SIG-M5 treated with dmso at 0.1 percent for 504 hours (cell line): ENCODE data around the gene RHOT2.
"Not testable (repeated sequence)": the region's sequence is repeated elsewhere in the genome, so short reads cannot be mapped to it uniquely, and the experiment has no call there.

ENCODE experiments used
- DNase-seq: peaks from one replicate; lab custom pipeline; 2025; ENCODE audit not compliant: unreplicated experiment; lab: John Stamatoyannopoulos, UW

Gene RHOT2

DNA sequence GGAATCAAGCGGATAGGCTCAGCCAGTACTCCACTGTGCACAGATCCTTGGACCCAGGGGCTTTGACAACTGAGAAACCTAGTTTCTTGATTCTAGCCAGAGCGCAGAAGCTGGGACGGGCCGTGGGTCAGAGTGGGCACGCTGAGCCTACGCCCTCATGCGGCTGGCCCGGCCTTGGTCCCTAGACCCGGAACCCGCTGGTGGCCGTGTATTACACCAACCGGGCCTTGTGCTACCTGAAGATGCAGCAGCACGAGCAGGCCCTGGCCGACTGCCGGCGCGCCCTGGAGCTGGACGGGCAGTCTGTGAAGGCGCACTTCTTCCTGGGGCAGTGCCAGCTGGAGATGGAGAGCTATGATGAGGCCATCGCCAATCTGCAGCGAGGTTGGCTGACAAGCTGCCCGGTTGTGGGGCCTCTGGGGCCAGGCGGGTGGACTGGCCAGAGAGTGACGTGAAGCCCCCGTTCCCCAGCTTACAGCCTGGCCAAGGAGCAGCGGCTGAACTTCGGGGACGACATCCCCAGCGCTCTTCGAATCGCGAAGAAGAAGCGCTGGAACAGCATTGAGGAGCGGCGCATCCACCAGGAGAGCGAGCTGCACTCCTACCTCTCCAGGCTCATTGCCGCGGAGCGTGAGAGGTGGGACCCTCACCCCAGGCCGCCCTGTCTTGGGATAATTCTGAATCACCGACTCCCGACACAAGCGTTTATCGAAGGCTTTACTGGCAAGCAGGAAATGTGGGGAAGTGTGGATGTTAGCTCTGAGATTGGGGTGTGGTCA is 13.2 kb downstream of the RHOT2 start:
- no peak for DNase-seq

DNA sequence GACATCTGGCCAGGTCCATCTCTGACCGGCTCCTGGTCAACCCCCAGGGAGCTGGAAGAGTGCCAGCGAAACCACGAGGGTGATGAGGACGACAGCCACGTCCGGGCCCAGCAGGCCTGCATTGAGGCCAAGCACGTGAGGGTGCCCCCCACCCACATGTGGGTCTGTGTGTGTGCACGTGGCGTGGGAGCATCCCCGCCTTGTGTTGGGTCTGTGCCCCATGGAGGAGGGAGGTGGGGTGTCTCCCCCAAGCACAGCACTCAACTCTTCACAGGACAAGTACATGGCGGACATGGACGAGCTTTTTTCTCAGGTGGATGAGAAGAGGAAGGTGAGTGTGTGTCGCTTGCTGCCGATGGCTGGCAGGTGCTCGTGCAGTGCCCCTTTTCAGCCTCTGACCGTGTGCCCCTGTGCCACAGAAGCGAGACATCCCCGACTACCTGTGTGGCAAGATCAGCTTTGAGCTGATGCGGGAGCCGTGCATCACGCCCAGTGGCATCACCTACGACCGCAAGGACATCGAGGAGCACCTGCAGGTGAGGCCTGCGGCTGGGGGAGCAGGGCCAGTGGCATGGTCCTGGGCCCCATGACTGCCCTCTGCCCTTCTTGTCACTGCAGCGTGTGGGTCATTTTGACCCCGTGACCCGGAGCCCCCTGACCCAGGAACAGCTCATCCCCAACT is 14.0 kb downstream of the RHOT2 start:
- no peak for DNase-seq

DNA sequence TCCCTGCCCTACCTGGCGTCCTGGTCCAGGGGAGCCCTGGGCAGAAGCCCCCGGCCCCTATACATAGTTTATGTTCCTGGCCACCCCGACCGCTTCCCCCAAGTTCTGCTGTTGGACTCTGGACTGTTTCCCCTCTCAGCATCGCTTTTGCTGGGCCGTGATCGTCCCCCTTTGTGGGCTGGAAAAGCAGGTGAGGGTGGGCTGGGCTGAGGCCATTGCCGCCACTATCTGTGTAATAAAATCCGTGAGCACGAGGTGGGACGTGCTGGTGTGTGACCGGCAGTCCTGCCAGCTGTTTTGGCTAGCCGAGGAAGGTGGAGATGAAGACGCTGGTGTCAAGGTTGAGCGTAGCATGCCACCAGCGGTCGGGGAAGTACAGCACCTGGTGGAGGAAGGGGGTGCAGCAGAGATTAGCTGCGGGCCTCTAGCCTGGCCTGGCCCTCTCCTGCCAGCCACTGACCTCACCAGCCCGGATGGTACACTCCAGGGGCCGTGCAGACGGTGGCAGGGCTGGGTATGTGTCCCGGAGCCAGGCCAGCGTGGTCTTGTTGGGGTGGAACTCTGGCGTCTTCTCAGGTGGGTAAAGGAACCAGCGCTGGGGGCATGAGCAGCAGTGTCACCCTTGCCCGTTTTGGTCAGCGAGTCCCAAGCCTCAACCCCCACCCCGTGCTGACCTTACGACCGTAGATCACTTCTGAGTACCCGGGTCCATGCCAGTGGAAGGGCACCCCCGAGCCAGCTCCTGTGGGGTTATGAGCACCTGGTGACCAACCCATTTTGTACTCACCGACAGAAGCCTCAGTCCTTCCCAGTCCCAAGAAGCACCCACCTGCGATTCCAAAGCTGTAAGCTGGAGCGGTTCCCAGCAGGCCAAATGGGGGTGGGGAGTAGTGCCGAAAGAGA is 14.8 kb downstream of the RHOT2 start:
- DNase-seq, result no peak

DNA sequence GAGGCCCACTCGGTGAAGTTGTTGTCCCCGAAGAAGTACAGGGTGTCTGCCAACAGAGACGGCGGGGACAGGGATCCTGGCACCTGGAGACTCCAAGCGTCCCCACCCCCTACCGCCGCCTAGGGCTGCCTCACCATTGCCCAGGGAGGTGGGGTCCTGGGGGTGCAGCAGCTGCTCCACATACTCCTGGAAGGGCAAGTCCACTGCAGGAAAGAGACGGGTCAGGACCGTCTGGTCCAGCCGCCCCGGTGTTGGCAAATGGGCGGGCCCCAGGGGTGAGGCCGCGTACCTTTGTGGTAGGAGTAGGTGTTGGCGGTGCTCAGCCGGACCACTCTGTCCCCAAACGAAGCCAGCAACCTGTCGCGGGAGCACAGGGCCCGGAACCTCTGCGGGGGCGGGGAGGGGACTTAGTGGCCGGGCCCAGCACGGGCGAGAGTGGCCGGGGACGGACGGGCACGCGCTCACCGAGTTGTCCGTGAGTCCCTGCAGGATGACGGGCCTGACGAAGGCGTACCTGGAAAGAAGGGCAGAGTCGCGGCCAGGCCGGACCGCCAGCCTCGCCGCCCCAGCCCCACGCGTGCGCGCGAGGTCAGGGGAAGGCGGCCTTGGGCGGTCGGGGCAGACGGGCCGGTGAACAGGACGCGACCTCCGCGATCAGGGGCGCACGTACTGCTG is 15.6 kb downstream of the RHOT2 start:
- DNase-seq, result no peak

DNA sequence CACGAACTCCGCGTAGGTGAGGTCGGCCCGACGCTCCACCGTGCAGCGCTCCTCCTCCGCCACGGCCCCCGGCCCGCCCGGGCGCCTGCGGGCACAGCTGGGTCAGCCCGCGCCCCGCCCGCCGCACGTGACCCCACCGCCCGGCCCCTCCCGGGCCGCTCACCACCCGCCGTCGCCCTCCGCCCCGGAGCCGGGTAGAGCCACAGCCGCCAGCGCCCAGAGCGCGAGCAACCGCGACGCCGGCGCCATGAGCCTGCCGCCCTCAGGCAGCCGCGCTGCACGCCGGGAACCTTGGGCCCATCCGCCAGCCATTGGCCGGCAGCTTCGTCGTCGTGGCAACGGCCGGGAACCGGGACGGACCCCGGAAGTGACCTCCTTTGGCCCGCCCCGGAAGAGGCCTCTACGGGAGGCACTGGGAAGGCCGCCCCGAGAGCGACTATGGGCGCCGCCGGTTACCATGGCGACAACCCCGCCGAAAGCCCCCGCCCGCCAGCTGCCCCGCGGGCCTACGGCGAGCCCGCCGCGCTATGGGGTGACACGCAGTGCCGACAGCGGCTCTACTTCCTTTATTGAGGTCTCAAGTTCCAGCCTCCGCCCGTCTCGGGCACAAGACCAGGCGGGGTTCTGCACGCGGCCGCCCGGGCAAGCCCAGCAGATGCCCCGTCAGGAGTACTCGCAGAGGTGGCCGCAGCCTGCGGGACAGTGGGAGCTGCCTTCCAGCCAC is 16.3 kb downstream of the RHOT2 start, which contains the start of gene JMJD8:
TSS of gene JMJD8 (minus strand) at position 264 of the 724 bp plus-strand sequence. CDS start at position 249, 15 bp downstream.
- peak; percentile 90 for DNase-seq

DNA sequence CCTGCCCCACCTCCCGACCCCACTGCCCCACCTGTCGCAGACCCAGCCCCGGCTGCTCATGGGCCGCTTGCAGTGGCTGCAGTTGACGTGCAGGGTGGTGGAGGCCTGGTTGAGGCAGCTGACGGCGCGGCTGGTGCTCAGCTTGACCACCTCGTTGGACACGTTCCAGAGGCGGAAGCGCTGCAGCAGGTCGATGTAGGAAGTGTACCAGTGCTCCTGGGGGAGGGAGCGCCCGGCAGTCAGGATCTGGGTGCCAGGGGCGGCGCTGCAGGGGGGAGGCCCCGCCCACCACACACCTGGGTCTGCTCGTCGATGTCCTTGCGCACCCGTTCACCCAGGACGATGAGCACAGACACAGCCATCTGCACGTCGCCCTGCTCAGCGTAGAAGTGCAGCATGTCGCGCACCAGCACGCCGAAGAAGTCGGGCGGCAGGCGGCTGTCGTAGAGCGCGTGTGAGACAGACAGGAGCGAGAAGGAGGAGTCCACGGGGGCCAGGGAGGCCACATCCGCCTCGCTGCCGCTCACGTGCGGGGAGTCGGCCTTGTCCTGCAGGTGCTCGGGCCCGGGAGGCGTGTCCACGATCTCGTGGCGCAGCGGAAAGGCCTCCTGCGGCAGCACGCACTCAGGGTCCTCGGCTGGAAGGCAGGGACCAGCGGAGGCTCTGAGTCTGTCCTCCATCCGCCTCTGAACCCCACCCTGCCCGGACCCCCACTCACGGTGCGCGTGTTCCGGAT is 17.2 kb downstream of the RHOT2 start:
- DNase-seq, result no peak

DNA sequence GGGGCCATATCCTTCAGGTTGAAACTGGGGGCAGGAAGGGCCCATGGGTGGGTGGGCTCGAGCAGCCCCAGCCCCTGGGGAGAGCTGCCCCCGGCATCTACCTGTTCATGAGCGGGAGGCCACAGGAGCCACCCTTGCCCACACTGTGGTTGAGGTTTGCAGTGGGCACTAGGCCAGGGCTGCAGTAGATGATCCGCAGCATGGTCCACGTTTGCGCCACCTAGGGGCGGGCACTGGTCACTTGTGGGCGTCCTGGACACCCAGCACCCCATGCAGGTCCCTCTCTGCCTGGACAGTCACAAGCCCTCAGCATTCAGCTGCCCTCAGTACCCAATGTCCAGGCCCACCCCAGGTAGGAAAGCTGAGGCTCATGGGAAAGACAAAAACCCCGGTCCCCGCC is 18.0 kb downstream of the RHOT2 start:
- no peak for DNase-seq

DNA sequence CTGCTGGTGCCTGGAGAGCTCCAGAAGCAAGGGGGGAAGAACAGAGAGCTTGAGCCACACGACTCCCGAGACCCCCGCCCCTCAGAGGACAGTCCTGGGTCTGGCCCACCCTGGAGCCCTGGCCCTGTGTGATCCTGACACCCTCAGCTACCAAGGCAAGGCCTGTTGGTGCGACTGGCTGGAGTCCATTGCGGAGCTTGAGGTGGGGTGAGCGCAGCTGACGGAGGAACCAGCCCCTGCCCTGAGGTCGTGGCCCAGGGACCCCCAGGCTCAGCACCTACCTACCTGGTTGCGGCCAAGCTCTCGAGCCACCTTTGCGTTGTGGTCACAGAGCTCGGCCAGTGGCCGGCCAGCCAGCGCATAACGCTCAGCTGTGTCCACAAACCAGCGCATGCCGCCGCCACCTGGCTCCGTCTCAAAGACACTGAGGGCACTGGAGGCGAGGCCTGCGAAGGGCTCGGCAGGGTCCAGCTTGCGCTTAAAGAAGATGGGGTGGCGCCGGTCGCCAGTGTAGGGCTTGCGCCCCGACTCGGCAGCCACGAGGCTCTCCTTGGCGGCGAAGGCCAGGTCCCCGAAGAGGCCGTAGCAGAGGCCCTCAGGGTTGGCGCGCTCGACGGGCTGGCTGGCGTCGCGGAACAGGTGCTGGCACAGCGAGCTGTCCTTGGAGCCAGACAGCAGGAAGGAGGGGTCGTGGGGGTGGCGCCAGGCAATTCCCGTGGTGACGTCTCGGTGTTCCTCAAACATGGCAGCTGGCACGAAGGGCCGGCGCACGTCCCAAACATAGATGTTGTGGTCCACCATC is 18.7 kb downstream of the RHOT2 start:
- DNase-seq, result no peak

DNA sequence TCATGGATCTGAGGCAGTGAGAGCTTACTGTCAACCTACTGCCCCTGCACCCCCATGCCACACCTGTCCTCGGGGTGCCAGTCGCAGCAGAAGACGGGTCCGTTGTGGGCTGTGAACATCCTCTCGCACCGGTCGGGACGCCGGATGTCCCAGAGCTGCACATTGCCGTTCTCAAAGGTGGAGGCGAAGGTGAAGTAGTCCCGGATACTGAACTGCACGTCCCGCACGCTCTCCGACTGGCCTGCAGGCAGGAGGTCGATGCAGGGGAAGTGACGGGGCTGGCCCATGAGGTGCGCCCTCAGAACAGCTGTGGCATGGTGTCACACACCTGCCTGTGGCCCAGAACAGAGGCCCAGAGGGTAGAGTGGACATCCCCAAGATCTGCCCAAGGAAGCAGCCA is 19.6 kb downstream of the RHOT2 start:
- no peak for DNase-seq

DNA sequence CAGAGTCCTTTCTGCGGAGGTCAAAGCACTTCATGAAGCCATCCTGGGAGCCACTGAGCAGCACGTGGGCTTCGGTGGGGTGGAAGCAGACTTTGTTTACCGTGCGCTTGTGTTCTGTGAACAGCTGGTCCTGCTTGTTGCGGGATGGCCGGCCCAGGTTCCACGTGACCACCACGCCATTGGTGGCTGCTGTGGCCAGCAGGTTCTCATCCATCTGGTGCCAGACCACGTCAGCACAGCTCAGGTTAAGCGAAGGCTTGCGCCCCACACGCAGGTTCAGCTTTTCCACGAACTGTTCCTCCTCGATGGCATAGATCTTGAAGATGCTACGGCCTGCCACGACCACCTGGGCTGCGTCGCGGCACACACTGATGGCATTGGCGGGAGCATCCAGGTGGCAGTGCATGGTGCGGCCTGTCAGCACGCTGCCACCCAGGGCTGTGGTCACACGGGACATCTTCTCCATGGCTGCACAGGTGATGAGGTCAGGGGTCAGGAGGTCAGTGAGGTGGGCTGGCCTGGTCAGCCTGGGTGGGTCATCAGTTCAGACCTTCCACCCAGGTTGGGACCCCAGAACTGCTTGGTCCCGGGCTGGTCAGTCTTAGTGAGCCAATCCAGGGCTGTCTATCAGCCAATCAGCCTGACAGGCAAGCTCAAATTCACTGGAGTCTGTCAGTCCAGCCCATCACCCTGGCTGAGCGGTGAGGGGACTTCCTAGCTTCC is 21.4 kb downstream of the RHOT2 start:
- no peak for DNase-seq

DNA sequence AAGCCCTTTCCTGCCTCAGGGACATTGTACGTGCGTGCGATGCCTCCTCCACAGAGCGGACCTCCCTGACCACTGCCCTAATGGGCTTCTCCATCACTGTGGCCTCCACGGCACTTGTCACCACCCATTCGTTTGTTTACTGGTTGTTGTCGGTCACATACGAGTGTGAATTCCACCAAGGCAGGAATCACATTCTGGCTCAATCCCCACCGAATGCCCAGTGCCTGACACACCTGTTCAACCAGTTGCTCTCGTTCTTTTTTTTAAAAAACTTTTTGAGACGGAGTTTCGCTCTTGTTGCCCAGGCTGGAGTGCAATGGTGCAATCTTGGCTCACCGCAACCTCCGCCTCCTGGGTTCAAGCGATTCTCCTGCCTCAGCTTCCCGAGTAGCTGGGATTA is 23.3 kb downstream of the RHOT2 start:
- not testable (repeated sequence) for DNase-seq

DNA sequence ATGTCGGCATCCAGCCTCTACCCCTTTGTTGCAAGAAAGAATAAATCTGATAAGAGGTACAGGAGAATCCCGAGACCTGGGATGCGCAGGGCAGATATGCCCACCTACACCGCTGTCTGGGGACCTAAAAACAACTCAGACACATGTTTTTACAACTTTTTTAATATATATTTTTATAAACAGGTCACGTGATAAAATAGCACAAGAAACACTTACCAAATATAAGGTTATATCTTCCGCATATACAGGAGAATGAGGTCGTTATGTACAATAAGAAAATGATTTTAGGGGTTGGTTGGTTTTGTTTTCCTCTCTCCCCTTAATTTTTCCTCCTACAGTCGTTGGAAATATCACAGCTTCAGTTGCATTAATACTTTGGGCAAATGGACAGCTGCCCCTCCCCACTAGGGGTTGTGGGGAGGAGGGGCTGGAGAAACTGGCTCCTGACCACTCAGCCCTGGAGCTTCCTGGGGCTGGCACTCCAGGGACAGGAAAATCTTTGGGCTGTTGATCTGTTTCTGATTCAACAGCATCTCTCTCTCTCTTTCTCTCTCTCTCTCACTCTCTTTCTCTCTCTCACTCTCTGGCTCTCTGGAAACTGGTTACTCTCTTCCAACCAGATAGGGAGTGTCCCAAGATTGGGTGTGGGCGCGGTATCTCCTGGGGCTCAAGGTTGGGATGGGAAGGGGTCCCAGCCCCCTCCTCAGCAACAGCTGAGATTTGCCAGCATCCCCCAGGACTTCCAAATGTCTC is 24.6 kb downstream of the RHOT2 start:
- no peak for DNase-seq

DNA sequence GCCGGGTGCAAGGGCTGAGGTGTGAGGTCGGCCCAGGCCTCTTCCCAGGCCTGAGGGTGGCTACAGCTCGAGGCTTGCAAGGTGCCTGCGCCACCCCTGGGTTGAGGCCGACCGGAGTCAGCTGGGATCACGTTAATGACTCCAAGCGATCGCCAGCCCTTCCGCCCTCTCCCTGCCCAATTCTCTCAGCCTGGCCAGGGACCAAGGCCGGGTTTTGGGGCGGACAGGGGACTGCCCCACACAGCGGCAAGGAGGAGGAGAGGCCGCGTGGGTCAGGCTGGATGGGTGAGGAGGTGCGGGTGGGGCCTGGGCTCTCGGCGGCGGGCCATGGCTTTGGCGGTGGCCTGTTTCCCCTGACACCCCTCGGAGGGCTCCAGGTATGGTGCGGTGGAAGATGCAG is 25.4 kb downstream of the RHOT2 start:
- no peak for DNase-seq

DNA sequence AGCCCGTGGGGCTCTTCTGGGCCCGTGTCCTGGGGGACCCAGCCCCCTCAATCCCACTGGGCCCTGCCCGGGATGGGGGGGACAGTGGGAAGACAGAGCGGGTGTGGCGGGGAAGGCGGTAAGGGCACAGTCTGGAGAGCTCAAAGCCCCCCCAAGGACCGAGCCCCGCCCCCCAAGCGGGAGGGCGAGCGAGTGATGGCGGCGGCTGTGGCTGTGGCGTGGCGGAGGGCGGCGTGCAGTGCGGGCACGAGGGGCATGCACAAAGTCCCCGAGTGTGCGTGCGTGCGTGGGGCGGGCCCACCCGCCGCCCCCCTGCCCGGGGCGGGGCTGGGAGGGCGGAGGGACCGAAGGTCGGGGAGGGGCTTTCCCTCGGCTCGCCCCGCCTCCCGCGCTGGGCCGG is 25.8 kb downstream of the RHOT2 start:
- DNase-seq, result no peak

DNA sequence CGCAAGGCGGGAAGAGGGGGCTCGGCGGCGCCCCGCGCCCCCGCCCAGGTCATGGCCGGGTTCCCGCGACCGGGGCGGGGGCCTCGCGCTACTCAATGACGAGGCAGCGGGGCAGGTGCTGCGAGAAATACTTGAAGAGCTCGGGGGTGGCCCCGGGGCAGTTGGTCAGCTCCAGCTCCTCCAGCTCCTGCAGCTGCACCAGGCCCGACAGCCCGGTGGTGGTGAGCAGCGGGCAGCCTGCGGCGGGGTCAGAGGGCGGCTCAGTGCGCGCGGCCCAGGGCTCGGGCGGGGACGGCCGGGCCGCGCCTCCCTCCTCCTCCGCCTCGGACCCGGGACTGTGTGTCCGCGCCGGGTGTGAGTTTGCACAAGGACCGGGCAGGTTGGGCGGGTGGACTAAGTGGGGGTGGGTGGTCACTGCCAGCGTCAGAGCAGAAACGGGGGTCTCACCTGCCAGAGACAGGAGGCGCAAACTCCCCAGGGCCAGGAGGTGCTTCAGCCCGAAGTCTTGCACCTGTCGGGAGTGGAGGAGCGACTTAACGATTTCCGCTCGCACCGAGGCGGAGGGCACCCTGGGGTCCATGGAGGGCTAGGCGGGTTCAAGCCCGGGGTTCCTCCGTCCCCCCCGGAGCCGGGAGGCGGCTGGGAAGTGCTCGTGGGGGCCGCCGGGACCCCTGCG is 26.4 kb downstream of the RHOT2 start:
- no peak for DNase-seq

DNA sequence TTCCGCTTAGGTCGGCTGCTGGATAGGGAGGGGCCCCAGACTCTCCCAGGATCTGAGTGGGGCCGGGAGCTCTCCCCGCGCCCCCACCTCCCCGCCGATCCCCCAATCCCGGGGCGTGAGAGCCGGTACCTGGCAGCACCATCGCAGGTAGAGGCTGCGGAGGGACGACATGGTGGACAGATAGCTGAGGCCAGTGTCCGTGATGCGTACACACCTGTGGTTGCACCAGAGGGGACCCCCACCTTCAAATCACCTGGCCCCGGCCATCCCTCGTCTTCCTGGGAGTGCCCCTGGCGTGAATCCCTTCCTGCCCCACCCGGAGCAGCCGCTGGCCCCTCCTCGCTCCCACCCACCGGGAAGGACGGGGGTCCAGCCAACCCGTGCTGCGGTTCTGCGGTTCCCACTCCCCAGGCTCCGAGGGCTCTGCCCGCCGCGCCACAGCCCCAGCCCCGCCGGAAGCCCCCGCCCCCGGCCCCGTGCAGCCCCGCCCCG is 27.0 kb downstream of the RHOT2 start:
- DNase-seq, result no peak
